ENCODE results near the gene NEGR1.

NEGR1 gene

DNA sequence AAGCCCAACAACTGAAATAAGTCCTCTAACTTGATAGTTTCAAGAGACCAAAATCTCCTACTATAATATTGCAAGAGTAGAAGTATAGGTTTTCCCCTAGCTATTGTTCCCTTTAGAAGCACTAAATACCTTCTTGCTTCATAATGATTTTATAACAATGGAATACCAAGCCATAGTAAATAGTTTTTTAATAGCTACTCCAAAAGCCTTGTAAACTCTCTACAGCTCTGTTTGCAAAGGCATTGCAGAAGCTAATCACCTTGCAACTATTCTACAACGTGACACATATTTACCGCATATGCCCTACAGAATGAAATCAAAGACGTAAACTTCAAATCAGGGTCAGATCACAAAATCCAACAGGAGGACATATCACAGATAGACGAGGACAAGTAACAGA is 750.0 kb downstream of the NEGR1 start:
- no peak for DNase-seq

- DNase-seq, result no peak
These were observed 755.5 kb downstream of the NEGR1 start for GRCh38 chr1:71526824-71527223.

DNA sequence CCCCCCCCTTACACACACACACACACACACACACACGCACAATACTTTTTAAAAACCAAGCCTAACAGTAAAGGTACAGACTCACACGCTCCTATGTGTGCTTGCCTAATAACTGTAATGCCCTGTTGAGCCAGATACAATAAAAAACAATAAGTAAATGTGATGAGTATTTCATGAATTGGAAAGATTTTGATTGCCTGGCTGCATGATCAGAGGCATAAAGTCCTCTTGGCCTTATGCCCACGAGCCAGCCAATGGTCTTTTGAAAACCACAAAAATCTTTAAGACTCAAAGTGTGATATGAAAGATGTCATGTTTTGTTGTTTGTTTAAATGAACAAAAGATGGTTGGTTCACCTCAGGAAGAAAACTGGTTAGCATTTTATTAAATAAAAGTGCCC is 759.6 kb downstream of the NEGR1 start:
- no peak for DNase-seq

DNA sequence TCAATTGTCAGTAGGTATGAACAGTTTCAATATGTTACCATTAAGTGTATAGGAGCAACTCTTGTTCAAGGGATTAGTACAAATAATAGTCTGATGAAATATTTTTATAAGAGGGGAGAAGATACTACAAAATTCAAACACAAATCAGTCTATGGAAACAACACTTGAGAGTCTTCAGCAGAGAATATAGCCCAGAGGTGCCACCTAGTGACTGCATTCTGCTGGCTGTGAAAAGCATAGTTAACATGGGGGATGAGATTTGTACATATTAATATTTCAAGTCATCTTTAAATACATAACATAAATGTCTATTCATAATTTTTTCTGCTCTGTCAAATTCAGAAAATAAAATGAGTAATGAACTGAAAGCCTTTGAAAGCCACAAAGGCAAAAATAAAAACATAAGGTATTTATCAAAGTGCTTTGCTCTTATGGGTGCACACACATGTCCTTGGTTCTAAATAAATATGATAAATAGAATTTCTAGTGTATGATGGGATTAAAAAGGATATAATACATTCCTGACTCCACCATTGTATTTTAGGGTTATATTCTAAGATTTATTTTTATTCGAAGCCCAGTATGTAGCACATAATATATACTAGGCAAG is 760.6 kb downstream of the NEGR1 start:
- peak in 1 of 2 experiments; percentile 3 for DNase-seq

GRCh38 chr1:71511505-71511904 is 770.8 kb downstream of the NEGR1 start:
- DNase-seq, result no peak

GRCh38 chr1:71510725-71511124 is 771.6 kb downstream of the NEGR1 start:
- DNase-seq, result no peak

GRCh38 chr1:71509051-71509595 is 773.2 kb downstream of the NEGR1 start:
- DNase-seq, result no peak

- DNase-seq, result no peak
These were observed 780.3 kb downstream of the NEGR1 start for GRCh38 chr1:71502006-71502405.

GRCh38 chr1:71498542-71498941 is 783.8 kb downstream of the NEGR1 start:
- DNase-seq, result no peak

- no peak for DNase-seq
These were observed 788.2 kb downstream of the NEGR1 start for GRCh38 chr1:71494163-71494562.

- no peak for DNase-seq
These were observed 789.9 kb downstream of the NEGR1 start for GRCh38 chr1:71492298-71493041.

GRCh38 chr1:71490432-71490831 is 791.9 kb downstream of the NEGR1 start:
- no peak for DNase-seq

- DNase-seq, result no peak
These were observed 793.6 kb downstream of the NEGR1 start for GRCh38 chr1:71488555-71489252.

GRCh38 chr1:71473331-71473730 is 809.0 kb downstream of the NEGR1 start:
- DNase-seq, result no peak

GRCh38 chr1:71465093-71465492 is 817.2 kb downstream of the NEGR1 start:
- no peak for DNase-seq

DNA sequence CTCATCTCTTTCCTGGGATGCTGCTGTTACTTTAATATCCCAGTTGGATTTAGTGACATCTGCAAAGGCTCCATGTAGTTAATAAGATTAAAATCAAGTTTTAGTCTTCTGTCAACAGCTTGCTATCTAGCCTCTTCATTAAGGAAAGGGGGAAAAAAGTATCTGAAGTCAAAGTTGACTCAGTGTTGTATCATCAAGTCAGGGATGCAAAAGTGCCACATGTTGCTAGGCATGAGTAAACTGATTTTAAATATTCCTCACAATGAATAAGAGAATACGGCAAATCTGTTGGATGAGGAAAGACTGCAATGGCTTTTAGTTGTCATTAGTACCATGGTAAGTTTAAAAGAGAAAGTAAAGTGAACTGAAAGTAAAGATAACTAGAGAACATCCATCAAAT is 818.3 kb downstream of the NEGR1 start:
- no peak for DNase-seq

GRCh38 chr1:71463144-71463543 is 819.2 kb downstream of the NEGR1 start:
- no peak for DNase-seq

DNA sequence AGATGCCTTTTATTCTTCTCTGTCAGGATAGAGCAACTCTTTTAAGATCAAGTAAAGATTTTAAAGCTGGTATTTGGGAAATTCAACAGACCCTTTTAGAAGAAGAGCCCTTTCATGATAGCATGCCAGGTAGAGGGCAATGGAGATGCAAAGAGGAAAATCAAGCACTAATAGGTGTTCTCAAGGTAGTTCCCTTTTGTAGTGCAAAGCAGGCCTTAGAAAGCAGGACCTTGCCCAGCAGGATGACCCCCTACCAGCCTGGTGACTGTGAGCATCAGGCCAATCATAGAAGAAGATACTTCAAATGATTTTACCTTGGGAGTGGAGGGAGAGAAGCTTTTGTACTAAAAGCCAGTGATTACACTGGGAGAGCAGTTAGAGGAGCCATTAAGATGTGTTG is 820.1 kb downstream of the NEGR1 start:
- DNase-seq, result no peak

DNA sequence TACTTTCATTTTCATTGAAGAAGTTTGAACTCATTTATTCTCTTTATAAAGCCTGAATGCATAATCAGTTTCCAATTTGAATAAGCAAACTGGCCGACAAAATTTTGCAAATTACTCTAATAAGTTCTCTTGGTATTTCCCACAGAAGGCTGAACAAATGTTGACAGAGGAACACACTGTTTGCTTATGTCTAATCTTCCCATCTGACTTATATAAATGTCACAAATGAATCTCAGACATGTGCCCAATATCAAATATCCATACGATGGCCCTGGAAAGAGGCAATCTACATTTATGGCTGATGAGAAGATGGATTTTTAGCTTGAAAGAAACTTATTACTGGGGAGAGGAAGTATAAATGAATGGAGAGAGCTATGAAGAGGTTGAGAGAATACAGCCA is 820.9 kb downstream of the NEGR1 start:
- no peak for DNase-seq

GRCh38 chr1:71448444-71448843 is 833.9 kb downstream of the NEGR1 start:
- DNase-seq, result no peak

GRCh38 chr1:71438626-71439025 is 843.7 kb downstream of the NEGR1 start:
- no peak for DNase-seq

DNA sequence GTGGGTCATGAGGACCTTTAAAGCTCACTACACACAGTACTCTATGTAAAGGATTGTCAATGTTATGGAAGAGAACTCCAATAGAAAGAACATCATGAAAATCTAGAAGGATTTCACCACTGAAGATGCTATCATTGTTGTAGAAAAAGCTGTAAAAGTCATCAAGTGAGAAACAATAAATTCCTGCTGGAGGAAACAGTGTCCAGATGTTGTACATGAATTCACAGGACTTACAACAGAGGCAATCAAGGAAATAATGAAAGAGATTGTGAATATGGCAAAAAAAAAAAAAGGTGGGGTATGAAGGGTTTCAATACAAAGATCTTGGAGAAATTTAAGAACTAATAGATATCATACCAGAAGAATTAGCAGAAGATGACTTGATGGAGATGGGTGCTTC is 846.4 kb downstream of the NEGR1 start:
- DNase-seq, result no peak

- DNase-seq, result no peak
These were observed 848.1 kb downstream of the NEGR1 start for GRCh38 chr1:71434240-71434639.

- no peak for DNase-seq
These were observed 854.3 kb downstream of the NEGR1 start for GRCh38 chr1:71428029-71428428.
